ENCODE measurements around the gene GPR146. TPM values are rescaled to one million over a fixed set of nuclear protein-coding genes. Genes with fewer than 3 reads are reported as not detected.
A peak's percentile ranks its signal among the peaks of the same experiment; 100 is the strongest.
"Not testable (repeated sequence)": the region's sequence is repeated elsewhere in the genome, so short reads cannot be mapped to it uniquely, and the experiment has no call there.

Gene GPR146
- polyA plus RNA-seq, 1 experiment, result 0.69 TPM

DNA sequence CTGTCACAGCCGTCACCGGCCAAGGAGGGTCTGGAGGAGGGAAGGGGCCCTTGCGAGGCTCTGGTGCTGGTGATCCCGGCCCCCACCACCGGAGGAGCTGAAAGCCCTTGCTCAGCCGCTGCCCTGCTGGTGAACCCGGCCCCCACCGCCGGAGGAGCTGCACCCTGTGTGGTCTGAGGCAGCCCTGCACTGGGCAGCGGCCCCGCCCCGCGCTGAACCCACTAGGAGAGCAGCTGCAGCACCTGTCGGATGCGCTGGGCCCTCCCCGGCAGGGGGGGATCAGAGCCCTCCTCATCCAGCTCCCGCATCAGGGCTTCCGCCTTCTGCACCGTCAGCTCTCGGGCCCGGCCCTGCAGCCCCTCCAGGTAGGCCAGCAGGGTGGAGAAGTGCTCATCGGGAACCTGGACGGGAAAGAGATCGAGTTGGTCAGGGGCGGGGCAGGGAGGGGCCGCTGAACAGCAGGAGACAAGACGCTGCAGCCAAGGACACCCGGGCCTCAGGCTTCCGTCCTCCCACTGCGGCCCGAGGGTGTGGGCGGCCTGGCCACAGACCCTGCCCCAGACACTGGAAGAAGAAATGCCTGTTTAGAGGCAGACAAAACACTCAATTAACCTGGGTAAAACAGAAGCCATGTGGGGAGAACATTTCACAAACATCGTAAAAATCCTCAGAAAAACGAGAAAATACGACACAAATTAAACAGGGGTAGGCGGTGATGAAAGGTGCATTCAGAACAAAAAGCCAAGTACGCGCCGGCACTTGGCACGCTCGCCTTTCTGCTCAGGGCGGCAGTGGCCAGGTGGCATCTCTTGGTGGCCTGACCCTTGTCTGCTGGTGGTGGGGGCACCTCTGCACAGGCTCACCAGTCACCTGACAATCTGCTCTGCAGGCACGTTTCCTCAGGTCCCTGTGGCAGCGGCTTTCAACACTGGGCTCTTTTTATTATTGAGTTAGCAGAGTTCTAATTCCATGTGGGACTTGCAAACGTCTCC lies 46.6 kb upstream of the GPR146 start:
- TF ChIP-seq, protein P1, sequence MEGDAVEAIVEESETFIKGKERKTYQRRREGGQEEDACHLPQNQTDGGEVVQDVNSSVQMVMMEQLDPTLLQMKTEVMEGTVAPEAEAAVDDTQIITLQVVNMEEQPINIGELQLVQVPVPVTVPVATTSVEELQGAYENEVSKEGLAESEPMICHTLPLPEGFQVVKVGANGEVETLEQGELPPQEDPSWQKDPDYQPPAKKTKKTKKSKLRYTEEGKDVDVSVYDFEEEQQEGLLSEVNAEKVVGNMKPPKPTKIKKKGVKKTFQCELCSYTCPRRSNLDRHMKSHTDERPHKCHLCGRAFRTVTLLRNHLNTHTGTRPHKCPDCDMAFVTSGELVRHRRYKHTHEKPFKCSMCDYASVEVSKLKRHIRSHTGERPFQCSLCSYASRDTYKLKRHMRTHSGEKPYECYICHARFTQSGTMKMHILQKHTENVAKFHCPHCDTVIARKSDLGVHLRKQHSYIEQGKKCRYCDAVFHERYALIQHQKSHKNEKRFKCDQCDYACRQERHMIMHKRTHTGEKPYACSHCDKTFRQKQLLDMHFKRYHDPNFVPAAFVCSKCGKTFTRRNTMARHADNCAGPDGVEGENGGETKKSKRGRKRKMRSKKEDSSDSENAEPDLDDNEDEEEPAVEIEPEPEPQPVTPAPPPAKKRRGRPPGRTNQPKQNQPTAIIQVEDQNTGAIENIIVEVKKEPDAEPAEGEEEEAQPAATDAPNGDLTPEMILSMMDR (IDR thresholded peaks at IDR 0.05; ENCODE audit: low read depth, low read length), result no peak
- no peak overlapping the region for H3K4me3 ChIP-seq (ENCODE audit: low read depth, low read length)
- CTCF ChIA-PET, result interaction anchor here (1.0 to 1.2 kb wide), 2 partner anchors 68 to 90 kb away, joined by 3 to 4 read pairs; no protein-coding TSS in a partner anchor
- no peak for DNase-seq (ENCODE audit: low read depth, low spot score)
- H3K27me3 ChIP-seq (ENCODE audit: control insufficient read depth, insufficient read depth, low read length), result no peaks in the 10 kb centered on the region
- no peak overlapping the region for H3K27ac ChIP-seq (ENCODE audit: low read depth, low read length)
- POLR2A ChIA-PET, result interaction anchor here (1.3 kb wide), 1 partner anchor 163 kb away, joined by 3 read pairs; no protein-coding TSS in a partner anchor
- no peaks in the 10 kb centered on the region; the same call in 1 of the 2 replicates for H3K9me3 ChIP-seq (ENCODE audit: control insufficient read depth, insufficient read depth, low read length)

DNA sequence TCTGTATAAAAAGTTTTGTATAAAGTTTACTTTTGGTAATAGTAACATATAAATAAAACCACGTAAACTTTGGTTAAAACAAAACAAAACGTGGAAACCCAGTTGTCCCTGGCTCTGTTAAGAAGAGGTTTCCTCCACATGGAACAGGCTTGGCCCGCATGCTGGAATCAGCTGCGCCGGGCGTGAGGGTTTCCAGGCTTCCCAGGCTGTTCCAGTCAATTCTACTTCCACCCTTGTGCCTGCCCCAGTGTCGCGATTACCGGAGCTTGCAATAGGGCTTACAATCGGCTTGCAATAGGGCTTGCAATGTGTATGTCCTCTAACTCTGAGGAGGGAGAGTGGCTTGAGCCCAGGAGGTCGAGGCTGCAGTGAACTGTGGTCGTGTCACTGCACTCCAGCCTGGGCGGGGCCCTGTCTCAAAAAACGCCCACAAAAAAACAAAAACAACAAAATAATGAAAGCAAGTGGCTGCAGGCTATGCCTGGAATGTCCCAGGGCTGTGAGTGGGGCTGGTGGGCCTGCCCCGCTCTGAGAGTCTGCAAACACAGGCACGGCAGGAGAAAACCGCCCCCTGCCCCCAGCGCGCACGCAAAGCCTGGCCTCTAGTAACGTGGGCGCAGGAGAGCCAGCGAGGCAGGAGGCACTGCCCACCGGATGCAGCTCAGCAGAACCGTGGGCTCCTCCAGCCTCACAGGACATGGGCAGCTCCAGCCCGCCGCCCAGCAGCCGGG lies 45.0 kb upstream of the GPR146 start:
- TF ChIP-seq, protein P1 (IDR thresholded peaks at IDR 0.05; ENCODE audit: low read depth, low read length), result no peak
- DNase-seq (ENCODE audit: low read depth, low spot score), result no peak
- CTCF ChIA-PET, result interaction anchor here (0.9 kb wide), 1 partner anchor 124 kb away, joined by 4 read pairs; no protein-coding TSS in a partner anchor
- H3K27ac ChIP-seq (ENCODE audit: low read depth, low read length), result no peak overlapping the region
- H3K27me3 ChIP-seq (ENCODE audit: control insufficient read depth, insufficient read depth, low read length), result no peaks in the 10 kb centered on the region
- H3K9me3 ChIP-seq (ENCODE audit: control insufficient read depth, insufficient read depth, low read length), result no peaks in the 10 kb centered on the region; the same call in 1 of the 2 replicates
- no peak overlapping the region for H3K4me3 ChIP-seq (ENCODE audit: low read depth, low read length)
- POLR2A ChIA-PET, result interaction anchor here (1.3 kb wide), 1 partner anchor 161 kb away, joined by 3 read pairs; no protein-coding TSS in a partner anchor

DNA sequence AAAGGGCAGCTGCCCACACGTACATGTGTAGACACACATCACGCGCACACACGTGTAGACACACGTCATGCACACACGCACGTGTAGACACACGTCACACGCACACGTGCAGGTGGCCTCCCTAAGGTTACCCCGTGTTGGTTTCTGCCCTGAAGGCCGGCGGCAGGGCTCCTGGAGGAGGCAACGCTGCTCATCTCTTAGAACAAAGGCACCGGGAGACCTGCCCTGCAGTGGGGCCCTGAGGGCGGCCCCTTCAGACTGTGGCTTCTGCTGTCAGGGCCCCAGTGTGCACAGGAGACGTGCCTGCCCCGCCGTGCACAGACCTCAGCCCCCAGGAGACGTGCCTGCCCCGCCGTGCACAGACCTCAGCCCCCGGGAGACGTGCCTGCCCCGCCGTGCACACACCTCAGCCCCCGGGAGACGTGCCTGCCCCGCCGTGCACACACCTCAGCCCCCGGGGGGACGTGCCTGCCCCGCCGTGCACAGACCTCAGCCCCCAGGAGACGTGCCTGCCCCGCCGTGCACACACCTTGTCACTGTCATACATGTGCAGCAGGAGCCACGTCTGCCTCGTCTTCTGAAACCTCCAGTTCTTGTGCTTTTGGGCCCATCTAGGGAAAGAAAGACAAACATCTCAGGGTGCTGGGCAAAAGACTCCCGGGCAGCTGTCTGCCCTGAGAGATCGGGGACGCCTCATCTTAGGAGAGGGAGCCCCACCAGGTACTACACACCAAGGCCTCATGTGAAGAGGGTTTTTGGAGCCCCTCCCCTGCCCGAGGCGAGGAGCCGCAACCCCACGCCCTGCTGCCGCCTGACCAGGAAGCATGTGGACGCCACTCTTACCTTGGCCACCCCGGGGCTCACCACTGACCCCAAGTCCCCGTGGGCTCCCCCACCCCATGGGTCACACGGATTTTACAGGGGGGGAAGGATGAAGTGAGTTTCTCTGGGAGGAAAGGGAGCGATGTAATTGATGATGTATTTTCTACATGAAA lies 44.1 kb upstream of the GPR146 start:
- Histone ChIP-seq H3K9me3 (ENCODE audit: control insufficient read depth, insufficient read depth, low read length) (no peaks in the 10 kb centered on the region; the same call in 1 of the 2 replicates), H3K27ac (ENCODE audit: low read depth, low read length) (no peak overlapping the region), H3K4me3 (ENCODE audit: low read depth, low read length) (no peak overlapping the region), H3K27me3 (ENCODE audit: control insufficient read depth, insufficient read depth, low read length) (no peaks in the 10 kb centered on the region)
- CTCF ChIA-PET, result interaction anchor here (1.1 kb wide), 1 partner anchor 66 kb away, joined by 3 read pairs; no protein-coding TSS in a partner anchor
- POLR2A ChIA-PET, result no interaction called here
- TF ChIP-seq, protein P1 (IDR thresholded peaks at IDR 0.05; ENCODE audit: low read depth, low read length), result no peak
- DNase-seq (ENCODE audit: low read depth, low spot score), result no peak

DNA sequence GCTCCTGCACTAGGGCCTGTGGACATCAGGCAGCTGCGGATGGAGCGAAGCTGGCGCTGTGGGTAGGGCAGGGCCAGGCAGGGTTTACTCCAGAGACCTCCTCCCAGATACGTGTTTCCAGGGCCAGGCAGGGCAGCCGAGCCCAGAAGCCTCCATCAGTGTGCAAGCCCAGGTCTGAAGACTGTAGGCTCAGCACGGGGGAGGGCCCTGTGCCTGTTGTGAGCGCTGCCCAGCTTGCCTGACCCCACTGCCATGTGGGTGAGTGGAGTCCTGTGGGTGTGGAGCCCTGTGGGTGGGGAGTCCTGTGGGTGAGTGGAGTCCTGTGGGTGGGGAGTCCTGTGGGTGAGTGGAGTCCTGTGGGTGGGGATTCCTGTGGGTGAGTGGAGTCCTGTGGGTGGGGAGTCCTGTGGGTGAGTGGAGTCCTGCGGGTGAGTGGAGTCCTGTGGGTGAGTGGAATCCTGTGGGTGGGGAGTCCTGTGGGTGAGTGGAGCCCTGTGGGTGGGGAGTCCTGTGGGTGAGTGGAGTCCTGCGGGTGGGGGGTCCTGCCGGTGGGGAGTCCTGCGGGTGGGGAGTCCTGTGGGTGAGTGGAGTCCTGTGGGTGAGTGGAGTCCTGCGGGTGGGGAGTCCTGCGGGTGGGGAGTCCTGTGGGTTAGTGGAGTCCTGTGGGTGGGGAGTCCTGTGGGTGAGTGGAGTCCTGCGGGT lies 43.1 kb upstream of the GPR146 start:
- H3K27me3 ChIP-seq (ENCODE audit: control insufficient read depth, insufficient read depth, low read length); H3K9me3 ChIP-seq (ENCODE audit: control insufficient read depth, insufficient read depth, low read length); DNase-seq (ENCODE audit: low read depth, low spot score); POLR2A ChIA-PET; H3K4me3 ChIP-seq (ENCODE audit: low read depth, low read length): not testable (repeated sequence)
- H3K27ac ChIP-seq (ENCODE audit: low read depth, low read length), result peak overlapping the region; percentile 11
- CTCF ChIA-PET, result interaction anchor here (1.1 kb wide), 1 partner anchor 65 kb away, joined by 3 read pairs; no protein-coding TSS in a partner anchor

DNA sequence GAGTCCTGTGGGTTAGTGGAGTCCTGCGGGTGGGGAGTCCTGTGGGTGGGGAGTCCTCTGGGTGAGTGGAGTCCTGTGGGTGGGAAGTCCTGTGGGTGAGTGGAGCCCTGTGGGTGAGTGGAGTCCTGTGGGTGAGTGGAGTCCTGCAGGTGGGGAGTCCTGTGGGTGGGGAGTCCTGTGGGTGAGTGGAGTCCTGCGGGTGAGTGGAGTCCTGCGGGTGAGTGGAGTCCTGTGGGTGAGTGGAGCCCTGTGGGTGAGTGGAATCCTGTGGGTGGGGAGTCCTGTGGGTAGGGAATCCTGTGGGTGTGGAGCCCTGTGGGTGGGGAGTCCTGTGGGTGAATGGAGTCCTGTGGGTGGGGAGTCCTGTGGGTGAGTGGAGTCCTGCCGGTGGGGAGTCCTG lies 42.3 kb upstream of the GPR146 start:
- H3K27me3 ChIP-seq (ENCODE audit: control insufficient read depth, insufficient read depth, low read length); H3K27ac ChIP-seq (ENCODE audit: low read depth, low read length); POLR2A ChIA-PET; DNase-seq (ENCODE audit: low read depth, low spot score); CTCF ChIA-PET; H3K9me3 ChIP-seq (ENCODE audit: control insufficient read depth, insufficient read depth, low read length); H3K4me3 ChIP-seq (ENCODE audit: low read depth, low read length): not testable (repeated sequence)

DNA sequence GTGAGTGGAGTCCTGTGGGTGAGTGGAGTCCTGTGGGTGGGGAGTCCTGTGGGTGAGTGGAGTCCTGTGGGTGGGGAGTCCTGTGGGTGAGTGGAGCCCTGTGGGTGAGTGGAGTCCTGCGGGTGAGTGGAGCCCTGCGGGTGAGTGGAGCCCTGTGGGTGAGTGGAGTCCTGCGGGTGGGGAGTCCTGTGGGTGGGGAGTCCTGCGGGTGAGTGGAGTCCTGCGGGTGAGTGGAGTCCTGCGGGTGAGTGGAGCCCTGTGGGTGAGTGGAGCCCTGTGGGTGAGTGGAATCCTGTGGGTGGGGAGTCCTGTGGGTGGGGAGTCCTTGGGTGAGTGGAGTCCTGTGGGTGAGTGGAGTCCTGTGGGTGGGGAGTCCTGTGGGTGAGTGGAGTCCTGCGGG lies 41.9 kb upstream of the GPR146 start:
- CTCF ChIA-PET; POLR2A ChIA-PET; H3K4me3 ChIP-seq (ENCODE audit: low read depth, low read length); H3K27me3 ChIP-seq (ENCODE audit: control insufficient read depth, insufficient read depth, low read length); DNase-seq (ENCODE audit: low read depth, low spot score); H3K27ac ChIP-seq (ENCODE audit: low read depth, low read length); H3K9me3 ChIP-seq (ENCODE audit: control insufficient read depth, insufficient read depth, low read length): not testable (repeated sequence)
